Liver (tissue), 9 donors: ENCODE data around the gene FBXO2. TPM values are rescaled to one million over a fixed set of nuclear protein-coding genes. Genes with fewer than 3 reads are reported as not detected.

Experiments
- DNase-seq: peaks from one replicate; pipeline ENCODE4 v3.0.0-alpha.2; 2017; ENCODE audit warnings: low spot score
- H3K27ac ChIP-seq, 2 donors: one replicate each; pipeline ENCODE4 v1.7.0; 2013; ENCODE audit warnings: inconsistent platforms in 2 of 2, low read length in 2 of 2, control low read depth in 1 of 2, low read depth in 1 of 2, mild to moderate bottlenecking in 1 of 2
- H3K27me3 ChIP-seq, 4 donors: one replicate each; pipeline versions ENCODE4 v1.6.1 to v1.7.0; 2013; ENCODE audit warnings: low read length in 3 of 4, inconsistent platforms in 1 of 4, mild to moderate bottlenecking in 1 of 4, moderate library complexity in 1 of 4; ENCODE audit not compliant: control insufficient read depth in 4 of 4, insufficient read depth in 4 of 4
- H3K36me3 ChIP-seq, 4 donors: one replicate each; pipeline versions ENCODE4 v1.6.1 to v1.7.0; 2013; ENCODE audit warnings: low read length in 3 of 4, mild to moderate bottlenecking in 3 of 4, low read depth in 1 of 4, moderate library complexity in 1 of 4; ENCODE audit not compliant: control insufficient read depth in 4 of 4, insufficient read depth in 3 of 4
- H3K4me1 ChIP-seq, 4 donors: one replicate each; pipeline versions ENCODE4 v1.6.1 to v1.7.0; 2013; ENCODE audit warnings: low read length in 3 of 4, mild to moderate bottlenecking in 3 of 4, moderate library complexity in 1 of 4; ENCODE audit not compliant: control insufficient read depth in 4 of 4, insufficient read depth in 4 of 4
- H3K4me3 ChIP-seq, 3 donors: one replicate each; pipeline versions ENCODE4 v1.6.1 to v1.7.0; 2013; ENCODE audit warnings: low read length in 3 of 3, control low read depth in 1 of 3, low read depth in 1 of 3, mild to moderate bottlenecking in 1 of 3
- H3K9ac ChIP-seq, 2 donors: one replicate each; pipeline ENCODE4 v1.7.0; 2013; ENCODE audit warnings: low read length in 2 of 2, mild to moderate bottlenecking in 2 of 2, moderate library complexity in 2 of 2, control low read depth in 1 of 2, low read depth in 1 of 2
- H3K9me3 ChIP-seq, 4 donors: one replicate each; pipeline versions ENCODE4 v1.6.1 to v1.7.0; 2013; ENCODE audit warnings: low read length in 3 of 4; ENCODE audit not compliant: control insufficient read depth in 4 of 4
- EGR1 ChIP-seq, 2 donors: IDR thresholded peaks; 2 replicates each; pipeline ENCODE4 v1.6.1; 2016 to 2018; ENCODE audit warnings: antibody characterized with exemption in 2 of 2, low read depth in 2 of 2
- FOXA1 ChIP-seq: IDR thresholded peaks from 2 replicates; pipeline ENCODE4 v1.6.1; 2016; ENCODE audit warnings: antibody characterized with exemption
- FOXA2 ChIP-seq: IDR thresholded peaks from 2 replicates; pipeline ENCODE4 v1.6.1; 2016; ENCODE audit warnings: antibody characterized with exemption
- GABPA ChIP-seq, 2 donors: IDR thresholded peaks in 1 of 2; conservative IDR thresholded peaks in 1 of 2; 2 replicates each; pipeline ENCODE4 v1.6.1; 2016; ENCODE audit warnings: antibody characterized with exemption in 2 of 2, mild to moderate bottlenecking in 1 of 2, moderate library complexity in 1 of 2
- HNF4A ChIP-seq, 2 donors: conservative IDR thresholded peaks; 2 replicates each; pipeline ENCODE4 v1.6.1; 2016; ENCODE audit warnings: antibody characterized with exemption in 2 of 2, mild to moderate bottlenecking in 2 of 2
- HNF4G ChIP-seq: IDR thresholded peaks from 2 replicates; pipeline ENCODE4 v1.6.1; 2016; ENCODE audit warnings: antibody characterized with exemption
- JUND ChIP-seq, 2 donors: IDR thresholded peaks; 2 replicates each; pipeline ENCODE4 v1.6.1; 2016; ENCODE audit warnings: antibody characterized with exemption in 2 of 2
- NR2F2 ChIP-seq: IDR thresholded peaks from 2 replicates; pipeline ENCODE4 v1.6.1; 2016; ENCODE audit warnings: antibody characterized with exemption
- RAD21 ChIP-seq, 2 donors: IDR thresholded peaks; 2 replicates each; pipeline ENCODE4 v1.6.1; 2016; ENCODE audit warnings: antibody characterized with exemption in 2 of 2, mild to moderate bottlenecking in 2 of 2
- RXRA ChIP-seq, 2 donors: IDR thresholded peaks; 2 replicates each; pipeline ENCODE4 v1.6.1; 2017 to 2018; ENCODE audit warnings: antibody characterized with exemption in 2 of 2, mild to moderate bottlenecking in 1 of 2
- SP1 ChIP-seq: IDR thresholded peaks from 2 replicates; pipeline ENCODE4 v1.6.1; 2018; ENCODE audit warnings: antibody characterized with exemption, mild to moderate bottlenecking
- TAF1 ChIP-seq: conservative IDR thresholded peaks from 2 replicates; pipeline ENCODE4 v1.6.1; 2016; ENCODE audit warnings: antibody characterized with exemption, mild to moderate bottlenecking
- YY1 ChIP-seq: IDR thresholded peaks from 2 replicates; pipeline ENCODE4 v1.6.1; 2016; ENCODE audit warnings: antibody characterized with exemption, mild to moderate bottlenecking
- WGBS: extraction: QIAGEN DNeasy Blood & Tissue Kit; methylation state at CpG from one replicate; pipeline ENCODE4 v1.1.7; 2013; 5-methylcytosine and 5-hydroxymethylcytosine counted together
- polyA plus RNA-seq, 2 donors: library from polyadenylated mRNA; stranded (reverse) in 1 of 2; unstranded in 1 of 2; fragments of 200-250 nt in 1 of 2; fragments of >200 nt in 1 of 2; fragmentation: Nextera tagmentation in 1 of 2; extraction: Ambion mirVana in 1 of 2; gene quantifications; one replicate each; pipeline versions ENCODE4 v1.2.1 to v1.2.3, GENCODE V29; 2013 to 2015
- total RNA-seq, 2 donors: library from RNA; depleted of rRNA; stranded (reverse); fragments of >200 nt; gene quantifications; one replicate each; pipeline ENCODE4 v1.2.3, GENCODE V29; 2014
- TF ChIP-seq, protein P1 (sequence below): IDR thresholded peaks from 2 replicates; pipeline ENCODE4 v1.6.1; 2016; ENCODE audit warnings: antibody characterized with exemption
- TF ChIP-seq, protein P2 (sequence below): IDR thresholded peaks from 2 replicates; pipeline ENCODE4 v1.6.1; 2016; ENCODE audit warnings: antibody characterized with exemption, mild to moderate bottlenecking
- TF ChIP-seq, protein P3 (sequence below): IDR thresholded peaks from 2 replicates; pipeline ENCODE4 v1.6.1; 2016; ENCODE audit warnings: antibody characterized with exemption
- TF ChIP-seq, protein P4 (sequence below): IDR thresholded peaks from 2 replicates; pipeline ENCODE4 v1.6.1; 2016; ENCODE audit warnings: antibody characterized with exemption
- TF ChIP-seq, protein P5 (sequence below): fragments of 150-350 bp; IDR thresholded peaks from 2 replicates; pipeline ENCODE4 v1.5.1; 2017; ENCODE audit warnings: improper control_type of control experiment, low read depth, low read length; ENCODE audit not compliant: missing input control
- donor health status: healthy.
- donor health status: healthy.
- donor health status: healthy.
- donor health status: healthy.
- donor health status: healthy.

Gene FBXO2
- total and polyA plus RNA-seq, 4 donors: 1.7 to 20.9 (median 4.0) TPM

DNA sequence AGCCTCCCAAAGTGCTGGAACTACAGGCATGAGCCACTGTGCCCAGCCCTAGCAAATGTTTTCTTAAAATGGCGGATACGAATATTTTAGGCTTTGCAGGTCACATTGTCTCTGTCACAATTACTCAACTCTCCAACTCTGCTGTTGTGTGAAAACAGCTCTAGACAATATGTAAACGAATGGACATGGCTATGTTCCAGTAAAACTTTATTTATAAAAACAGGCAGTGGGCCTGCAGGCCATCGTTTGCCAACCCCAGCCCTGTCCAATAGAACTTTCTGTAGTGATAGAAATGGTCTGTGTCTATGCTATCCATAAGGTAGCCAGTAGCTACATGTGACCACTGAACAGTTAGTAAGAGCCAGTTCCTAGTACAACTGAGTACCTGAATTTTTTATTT lies 5.5 kb upstream of the FBXO2 start:
- 79% methylated on average over 4 of the region's 4 CpGs for WGBS
- Histone ChIP-seq H3K27ac (no peak overlapping the region), H3K9ac (no peak overlapping the region), H3K9me3 (no peaks in the 10 kb centered on the region), H3K27me3 (no peaks in the 10 kb centered on the region), H3K4me3 (no peak overlapping the region), H3K36me3 (peaks cover 0 to 5% (median 1%) of the 10 kb centered on the region in 4 donors), H3K4me1 (peaks cover 2 to 10% (median 6%) of the 10 kb centered on the region in 4 donors)
- TF ChIP-seq, protein P1, sequence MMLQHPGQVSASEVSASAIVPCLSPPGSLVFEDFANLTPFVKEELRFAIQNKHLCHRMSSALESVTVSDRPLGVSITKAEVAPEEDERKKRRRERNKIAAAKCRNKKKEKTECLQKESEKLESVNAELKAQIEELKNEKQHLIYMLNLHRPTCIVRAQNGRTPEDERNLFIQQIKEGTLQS: no peak
- TF ChIP-seq FOXA2 (no peak), RXRA (IDR thresholded peaks at IDR 0.05) (no peak), EGR1 (IDR thresholded peaks at IDR 0.05; ENCODE audit: low read depth in 2 of 2) (no peak), TAF1 (no peak), FOXA1 (no peak), HNF4G (no peak), NR2F2 (no peak), HNF4A (conservative IDR thresholded peaks at IDR 0.05) (no peak), GABPA (IDR thresholded peaks at IDR 0.05 in 1 of 2, conservative IDR thresholded peaks at IDR 0.05 in 1 of 2) (no peak), RAD21 (IDR thresholded peaks at IDR 0.05) (no peak), YY1 (no peak), SP1 (no peak), JUND (IDR thresholded peaks at IDR 0.05) (no peak)
- TF ChIP-seq, protein P2, sequence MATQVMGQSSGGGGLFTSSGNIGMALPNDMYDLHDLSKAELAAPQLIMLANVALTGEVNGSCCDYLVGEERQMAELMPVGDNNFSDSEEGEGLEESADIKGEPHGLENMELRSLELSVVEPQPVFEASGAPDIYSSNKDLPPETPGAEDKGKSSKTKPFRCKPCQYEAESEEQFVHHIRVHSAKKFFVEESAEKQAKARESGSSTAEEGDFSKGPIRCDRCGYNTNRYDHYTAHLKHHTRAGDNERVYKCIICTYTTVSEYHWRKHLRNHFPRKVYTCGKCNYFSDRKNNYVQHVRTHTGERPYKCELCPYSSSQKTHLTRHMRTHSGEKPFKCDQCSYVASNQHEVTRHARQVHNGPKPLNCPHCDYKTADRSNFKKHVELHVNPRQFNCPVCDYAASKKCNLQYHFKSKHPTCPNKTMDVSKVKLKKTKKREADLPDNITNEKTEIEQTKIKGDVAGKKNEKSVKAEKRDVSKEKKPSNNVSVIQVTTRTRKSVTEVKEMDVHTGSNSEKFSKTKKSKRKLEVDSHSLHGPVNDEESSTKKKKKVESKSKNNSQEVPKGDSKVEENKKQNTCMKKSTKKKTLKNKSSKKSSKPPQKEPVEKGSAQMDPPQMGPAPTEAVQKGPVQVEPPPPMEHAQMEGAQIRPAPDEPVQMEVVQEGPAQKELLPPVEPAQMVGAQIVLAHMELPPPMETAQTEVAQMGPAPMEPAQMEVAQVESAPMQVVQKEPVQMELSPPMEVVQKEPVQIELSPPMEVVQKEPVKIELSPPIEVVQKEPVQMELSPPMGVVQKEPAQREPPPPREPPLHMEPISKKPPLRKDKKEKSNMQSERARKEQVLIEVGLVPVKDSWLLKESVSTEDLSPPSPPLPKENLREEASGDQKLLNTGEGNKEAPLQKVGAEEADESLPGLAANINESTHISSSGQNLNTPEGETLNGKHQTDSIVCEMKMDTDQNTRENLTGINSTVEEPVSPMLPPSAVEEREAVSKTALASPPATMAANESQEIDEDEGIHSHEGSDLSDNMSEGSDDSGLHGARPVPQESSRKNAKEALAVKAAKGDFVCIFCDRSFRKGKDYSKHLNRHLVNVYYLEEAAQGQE: no peak
- TF ChIP-seq, protein P3, sequence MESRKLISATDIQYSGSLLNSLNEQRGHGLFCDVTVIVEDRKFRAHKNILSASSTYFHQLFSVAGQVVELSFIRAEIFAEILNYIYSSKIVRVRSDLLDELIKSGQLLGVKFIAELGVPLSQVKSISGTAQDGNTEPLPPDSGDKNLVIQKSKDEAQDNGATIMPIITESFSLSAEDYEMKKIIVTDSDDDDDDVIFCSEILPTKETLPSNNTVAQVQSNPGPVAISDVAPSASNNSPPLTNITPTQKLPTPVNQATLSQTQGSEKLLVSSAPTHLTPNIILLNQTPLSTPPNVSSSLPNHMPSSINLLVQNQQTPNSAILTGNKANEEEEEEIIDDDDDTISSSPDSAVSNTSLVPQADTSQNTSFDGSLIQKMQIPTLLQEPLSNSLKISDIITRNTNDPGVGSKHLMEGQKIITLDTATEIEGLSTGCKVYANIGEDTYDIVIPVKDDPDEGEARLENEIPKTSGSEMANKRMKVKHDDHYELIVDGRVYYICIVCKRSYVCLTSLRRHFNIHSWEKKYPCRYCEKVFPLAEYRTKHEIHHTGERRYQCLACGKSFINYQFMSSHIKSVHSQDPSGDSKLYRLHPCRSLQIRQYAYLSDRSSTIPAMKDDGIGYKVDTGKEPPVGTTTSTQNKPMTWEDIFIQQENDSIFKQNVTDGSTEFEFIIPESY: no peak
- TF ChIP-seq, protein P4, sequence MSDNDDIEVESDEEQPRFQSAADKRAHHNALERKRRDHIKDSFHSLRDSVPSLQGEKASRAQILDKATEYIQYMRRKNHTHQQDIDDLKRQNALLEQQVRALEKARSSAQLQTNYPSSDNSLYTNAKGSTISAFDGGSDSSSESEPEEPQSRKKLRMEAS: no peak
- TF ChIP-seq, protein P5, sequence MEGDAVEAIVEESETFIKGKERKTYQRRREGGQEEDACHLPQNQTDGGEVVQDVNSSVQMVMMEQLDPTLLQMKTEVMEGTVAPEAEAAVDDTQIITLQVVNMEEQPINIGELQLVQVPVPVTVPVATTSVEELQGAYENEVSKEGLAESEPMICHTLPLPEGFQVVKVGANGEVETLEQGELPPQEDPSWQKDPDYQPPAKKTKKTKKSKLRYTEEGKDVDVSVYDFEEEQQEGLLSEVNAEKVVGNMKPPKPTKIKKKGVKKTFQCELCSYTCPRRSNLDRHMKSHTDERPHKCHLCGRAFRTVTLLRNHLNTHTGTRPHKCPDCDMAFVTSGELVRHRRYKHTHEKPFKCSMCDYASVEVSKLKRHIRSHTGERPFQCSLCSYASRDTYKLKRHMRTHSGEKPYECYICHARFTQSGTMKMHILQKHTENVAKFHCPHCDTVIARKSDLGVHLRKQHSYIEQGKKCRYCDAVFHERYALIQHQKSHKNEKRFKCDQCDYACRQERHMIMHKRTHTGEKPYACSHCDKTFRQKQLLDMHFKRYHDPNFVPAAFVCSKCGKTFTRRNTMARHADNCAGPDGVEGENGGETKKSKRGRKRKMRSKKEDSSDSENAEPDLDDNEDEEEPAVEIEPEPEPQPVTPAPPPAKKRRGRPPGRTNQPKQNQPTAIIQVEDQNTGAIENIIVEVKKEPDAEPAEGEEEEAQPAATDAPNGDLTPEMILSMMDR: no peak
- DNase-seq: no peak
